NOMO-1 treated with DMSO at 0.1 percent for 48 hours (cell line): ENCODE data around the gene AP1G1.
"Not testable (repeated sequence)": the region's sequence is repeated elsewhere in the genome, so short reads cannot be mapped to it uniquely, and the experiment has no call there.

ENCODE experiments used
- DNase-seq: peaks from one replicate; lab custom pipeline; 2025; ENCODE audit not compliant: unreplicated experiment; lab: John Stamatoyannopoulos, UW

Gene AP1G1

DNA sequence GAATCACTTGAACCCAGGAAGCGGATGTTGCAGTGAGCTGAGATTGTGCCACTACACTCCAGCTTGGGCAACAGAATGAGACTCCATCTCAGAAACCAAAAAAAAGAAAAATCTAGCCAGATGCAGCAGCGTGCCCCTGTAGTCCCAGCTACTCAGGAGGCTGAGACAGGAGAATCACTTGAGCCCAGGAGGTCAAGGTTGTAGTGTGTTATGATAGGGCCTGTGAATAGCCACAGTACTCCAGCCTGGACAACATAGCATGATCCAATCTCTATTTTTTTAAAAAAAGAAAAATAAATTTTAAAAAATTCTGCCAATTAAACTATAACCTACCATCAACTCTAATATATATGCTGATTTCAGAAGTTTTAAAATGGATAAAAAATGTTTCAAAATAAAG is 99.9 kb downstream of the AP1G1 start:
- DNase-seq: no peak

DNA sequence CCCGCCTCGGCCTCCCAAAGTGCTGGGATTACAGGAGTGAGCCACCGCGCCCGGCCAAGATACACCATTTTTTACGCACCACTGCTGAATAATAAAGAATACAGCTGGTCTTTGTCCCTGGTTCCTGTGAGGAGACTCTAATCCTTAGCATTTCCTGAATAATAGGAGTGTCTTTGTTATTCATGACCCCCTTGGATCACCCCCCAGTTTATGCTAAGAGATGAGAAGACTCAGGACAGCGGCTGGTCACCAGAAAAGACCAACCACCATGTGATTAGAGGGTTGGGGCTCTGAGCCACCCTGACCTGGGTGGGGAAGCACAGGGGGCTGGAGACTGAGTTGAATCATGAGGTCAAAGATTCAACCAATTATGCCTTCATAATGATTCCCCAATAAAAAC is 101.4 kb downstream of the AP1G1 start:
- DNase-seq: no peak

DNA sequence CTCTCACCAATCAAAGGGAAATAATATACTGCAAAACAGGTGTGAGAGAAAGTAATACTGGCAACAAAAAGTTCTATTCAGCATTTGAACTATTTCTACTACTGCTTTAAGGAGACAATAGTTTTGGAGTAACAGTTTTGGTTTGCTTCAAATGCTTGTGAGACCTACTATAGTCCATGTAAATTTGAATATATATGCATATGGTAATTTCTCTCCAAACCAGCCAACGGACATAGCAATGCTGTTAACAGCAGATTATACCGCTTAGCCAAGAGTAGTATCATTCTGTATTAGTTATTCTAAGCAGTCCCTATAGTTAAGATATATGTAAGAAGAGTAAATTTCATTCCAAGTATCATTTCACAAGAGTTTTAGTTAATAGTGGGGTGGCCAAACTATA is 102.6 kb downstream of the AP1G1 start:
- DNase-seq: no peak

DNA sequence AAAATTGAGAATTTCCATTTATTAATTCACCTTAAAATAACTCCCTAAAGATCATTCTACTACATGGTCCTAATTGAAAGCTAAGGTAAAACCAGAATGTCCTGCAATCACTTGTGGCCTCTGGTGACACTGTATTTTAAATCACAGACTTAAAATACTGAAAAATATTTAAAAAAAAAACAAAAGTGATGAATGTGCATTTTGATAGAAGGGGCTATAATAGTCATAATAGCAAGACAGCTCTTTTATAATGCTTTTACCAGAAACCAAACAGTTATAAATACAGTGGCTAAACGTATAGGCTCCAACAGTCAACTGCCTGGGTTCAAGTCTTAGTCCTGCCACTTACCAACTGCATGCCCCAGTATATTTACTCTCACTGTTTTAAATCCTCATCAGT is 105.3 kb downstream of the AP1G1 start:
- DNase-seq: no peak

DNA sequence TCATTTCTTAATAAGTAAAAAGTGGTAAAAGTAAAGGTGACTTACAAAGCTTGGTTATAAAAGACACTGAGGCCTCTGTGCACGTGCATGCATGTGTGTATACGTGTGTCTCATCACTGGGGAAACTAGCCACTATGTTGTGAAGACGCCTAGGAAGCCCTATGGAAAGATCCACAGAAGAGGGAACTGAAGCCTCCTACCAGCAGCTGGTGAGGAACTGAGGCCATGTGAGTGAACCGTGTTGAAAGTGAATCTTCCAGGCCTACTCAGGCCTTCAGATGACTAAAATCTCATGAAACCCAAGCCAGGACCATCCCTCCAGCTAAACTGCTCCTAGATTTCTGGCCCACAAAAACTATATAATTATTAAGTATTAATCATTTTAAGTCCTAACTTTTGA is 107.8 kb downstream of the AP1G1 start:
- no peak for DNase-seq

DNA sequence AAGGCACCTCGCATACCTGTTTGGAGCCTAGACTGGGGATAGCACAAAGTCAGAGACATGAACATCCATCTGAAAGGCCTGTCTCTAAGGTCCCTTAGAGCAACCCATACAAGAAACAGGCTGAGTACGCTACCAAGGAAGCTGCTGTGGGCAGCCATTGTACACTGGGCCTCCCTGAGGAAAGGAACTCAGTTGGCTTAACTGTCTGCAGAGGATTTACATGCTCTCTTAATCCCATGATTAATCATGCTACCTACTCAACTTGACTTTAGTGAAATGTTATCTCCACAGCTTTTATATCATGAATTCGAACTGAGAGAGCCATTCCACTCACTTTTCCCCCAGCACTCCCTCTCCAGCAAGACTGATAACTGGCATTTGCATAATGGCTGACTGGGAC is 110.1 kb downstream of the AP1G1 start:
- DNase-seq: no peak

DNA sequence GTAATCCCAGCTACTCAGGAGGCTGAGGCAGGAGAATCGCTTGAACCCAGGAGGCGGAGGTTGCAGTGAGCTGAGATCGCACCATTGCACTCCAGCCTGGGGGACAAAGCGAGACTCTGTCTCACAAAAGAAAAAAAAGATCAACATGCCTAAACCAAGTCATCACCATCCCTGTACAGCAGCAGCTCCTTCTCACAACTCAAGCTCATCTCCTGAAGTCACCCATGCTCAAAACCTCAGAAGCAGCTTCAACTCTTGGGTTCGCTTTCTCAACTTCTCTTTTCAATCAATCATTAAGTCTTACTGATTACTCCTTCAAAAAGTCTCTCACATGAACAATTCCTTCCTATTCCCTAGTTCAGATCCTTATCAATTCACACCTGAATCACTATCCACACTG is 115.5 kb downstream of the AP1G1 start:
- DNase-seq: no peak

DNA sequence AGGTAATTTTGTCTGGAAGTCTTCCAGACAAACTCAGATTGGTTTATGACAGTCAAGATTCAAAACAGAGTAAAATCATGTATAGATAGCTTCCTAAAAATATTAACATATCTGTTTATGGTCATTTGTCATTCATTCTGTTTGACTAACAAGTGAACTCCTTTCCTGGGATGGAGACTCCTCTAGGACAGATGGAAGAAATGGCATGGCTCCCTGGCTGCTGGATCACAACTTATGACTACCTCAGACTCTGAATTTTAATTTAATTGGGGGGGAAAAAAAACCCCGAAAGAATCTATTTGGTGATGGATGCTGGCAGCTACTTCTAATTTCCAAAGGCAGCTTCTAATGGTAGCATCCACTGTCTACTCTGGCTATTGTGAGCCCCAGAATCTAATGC is 118.7 kb downstream of the AP1G1 start:
- no peak for DNase-seq

DNA sequence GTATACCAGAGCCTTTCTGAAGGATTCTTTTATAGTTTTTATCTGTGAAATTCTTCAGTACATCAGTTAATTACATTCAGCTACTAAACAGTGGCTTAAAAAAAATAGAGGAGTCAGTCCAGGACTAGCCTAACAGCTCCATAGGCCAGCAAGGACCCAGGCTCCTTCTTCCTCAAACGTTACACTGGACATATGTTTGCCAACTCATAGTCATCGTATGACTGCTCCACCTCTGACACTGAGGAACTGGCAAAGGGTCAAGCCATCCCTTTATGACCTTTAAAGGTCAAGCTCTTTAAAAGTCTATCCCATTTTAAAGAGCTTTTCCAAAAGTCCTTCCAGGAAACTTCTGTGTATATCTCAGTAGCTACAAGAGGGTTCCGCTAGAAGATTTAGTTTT is 120.8 kb downstream of the AP1G1 start:
- no peak for DNase-seq

DNA sequence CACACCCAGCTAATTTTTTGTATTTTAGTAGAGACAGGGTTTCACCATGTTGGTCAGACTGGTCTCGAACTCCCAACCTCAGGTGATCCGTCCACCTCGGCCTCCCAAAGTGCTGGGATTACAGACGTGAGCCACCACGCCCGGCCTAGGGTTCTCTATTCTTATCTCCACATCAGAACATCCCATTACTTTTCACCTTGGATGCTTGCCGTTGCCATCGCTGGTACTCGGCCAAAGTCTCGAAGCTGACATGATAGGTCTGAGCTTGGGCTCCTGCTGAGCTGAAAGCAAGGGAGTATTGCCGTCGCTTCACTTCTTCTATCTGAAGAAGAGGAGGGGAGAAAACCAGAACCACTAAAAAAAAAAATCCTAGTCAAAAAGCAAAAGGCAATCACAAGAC is 124.4 kb downstream of the AP1G1 start:
- DNase-seq: not testable (repeated sequence)

DNA sequence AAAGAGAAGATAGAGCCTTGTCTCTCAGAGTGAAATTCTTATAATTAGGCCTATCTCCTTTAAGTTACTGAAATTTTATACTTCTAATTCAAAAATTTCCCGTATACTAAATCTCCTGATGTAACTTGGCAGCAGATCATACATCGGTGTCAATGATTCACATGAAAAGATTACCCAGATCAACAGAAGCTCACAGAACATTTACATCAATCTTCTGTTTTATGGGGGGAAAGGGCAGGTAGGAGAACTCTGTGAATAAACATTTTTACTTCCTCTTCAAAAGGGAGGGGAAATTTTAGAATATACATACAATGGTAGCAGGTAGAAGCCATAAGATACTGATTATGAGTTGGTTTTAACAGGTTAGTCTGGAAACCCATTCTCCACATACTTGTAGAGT is 127.3 kb downstream of the AP1G1 start:
- no peak for DNase-seq
